PFSK-1 (cell line): ENCODE data around the gene CASTOR1.

Source experiments
- POLR2AphosphoS5 ChIP-seq: IDR thresholded peaks from 2 replicates; pipeline ENCODE4 v1.6.1; 2012; ENCODE audit warnings: low read depth, mild to moderate bottlenecking, control low read depth, low read length, moderate library complexity
- TF ChIP-seq, protein P1 (sequence below), 2 experiments: IDR thresholded peaks; 2 replicates each; pipeline versions ENCODE4 v1.6.1 to v1.8.0; 2011 to 2012; ENCODE audit warnings: low read depth in 2 of 2, low read length in 2 of 2, control low read depth in 1 of 2, inconsistent platforms in 1 of 2, mild to moderate bottlenecking in 1 of 2, moderate library complexity in 1 of 2; ENCODE audit not compliant: insufficient read depth in 1 of 2

DNA sequence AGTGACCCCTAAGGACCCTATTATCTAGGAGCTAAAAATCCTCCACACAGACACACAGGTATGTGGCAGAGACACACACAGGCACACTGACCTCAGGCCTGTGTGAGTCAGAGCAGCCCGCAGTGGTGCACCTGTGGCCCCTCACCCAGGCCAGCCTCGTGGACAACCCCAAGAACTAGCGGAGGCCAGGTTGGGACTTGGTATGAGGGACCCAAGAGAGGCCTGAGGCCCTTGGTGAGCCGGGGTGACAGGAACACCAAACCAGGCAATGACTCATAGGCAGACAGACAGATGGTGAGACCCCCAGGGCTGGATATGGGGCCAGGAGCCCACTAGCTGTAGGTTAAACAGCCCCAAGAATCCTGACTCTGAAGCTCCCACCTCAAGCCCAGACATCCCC, 6.0 kb downstream of the CASTOR1 start:
- TF ChIP-seq, protein P1, sequence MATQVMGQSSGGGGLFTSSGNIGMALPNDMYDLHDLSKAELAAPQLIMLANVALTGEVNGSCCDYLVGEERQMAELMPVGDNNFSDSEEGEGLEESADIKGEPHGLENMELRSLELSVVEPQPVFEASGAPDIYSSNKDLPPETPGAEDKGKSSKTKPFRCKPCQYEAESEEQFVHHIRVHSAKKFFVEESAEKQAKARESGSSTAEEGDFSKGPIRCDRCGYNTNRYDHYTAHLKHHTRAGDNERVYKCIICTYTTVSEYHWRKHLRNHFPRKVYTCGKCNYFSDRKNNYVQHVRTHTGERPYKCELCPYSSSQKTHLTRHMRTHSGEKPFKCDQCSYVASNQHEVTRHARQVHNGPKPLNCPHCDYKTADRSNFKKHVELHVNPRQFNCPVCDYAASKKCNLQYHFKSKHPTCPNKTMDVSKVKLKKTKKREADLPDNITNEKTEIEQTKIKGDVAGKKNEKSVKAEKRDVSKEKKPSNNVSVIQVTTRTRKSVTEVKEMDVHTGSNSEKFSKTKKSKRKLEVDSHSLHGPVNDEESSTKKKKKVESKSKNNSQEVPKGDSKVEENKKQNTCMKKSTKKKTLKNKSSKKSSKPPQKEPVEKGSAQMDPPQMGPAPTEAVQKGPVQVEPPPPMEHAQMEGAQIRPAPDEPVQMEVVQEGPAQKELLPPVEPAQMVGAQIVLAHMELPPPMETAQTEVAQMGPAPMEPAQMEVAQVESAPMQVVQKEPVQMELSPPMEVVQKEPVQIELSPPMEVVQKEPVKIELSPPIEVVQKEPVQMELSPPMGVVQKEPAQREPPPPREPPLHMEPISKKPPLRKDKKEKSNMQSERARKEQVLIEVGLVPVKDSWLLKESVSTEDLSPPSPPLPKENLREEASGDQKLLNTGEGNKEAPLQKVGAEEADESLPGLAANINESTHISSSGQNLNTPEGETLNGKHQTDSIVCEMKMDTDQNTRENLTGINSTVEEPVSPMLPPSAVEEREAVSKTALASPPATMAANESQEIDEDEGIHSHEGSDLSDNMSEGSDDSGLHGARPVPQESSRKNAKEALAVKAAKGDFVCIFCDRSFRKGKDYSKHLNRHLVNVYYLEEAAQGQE (IDR thresholded peaks at IDR 0.05; ENCODE audit: insufficient read depth in 1 of 2, low read depth in 2 of 2, low read length in 2 of 2), result no peak
- TF ChIP-seq POLR2AphosphoS5, result no peak
